ENCODE data around the gene CYP27C1.
"Not testable (repeated sequence)": the region's sequence is repeated elsewhere in the genome, so short reads cannot be mapped to it uniquely, and the experiment has no call there.

CYP27C1 gene

DNA sequence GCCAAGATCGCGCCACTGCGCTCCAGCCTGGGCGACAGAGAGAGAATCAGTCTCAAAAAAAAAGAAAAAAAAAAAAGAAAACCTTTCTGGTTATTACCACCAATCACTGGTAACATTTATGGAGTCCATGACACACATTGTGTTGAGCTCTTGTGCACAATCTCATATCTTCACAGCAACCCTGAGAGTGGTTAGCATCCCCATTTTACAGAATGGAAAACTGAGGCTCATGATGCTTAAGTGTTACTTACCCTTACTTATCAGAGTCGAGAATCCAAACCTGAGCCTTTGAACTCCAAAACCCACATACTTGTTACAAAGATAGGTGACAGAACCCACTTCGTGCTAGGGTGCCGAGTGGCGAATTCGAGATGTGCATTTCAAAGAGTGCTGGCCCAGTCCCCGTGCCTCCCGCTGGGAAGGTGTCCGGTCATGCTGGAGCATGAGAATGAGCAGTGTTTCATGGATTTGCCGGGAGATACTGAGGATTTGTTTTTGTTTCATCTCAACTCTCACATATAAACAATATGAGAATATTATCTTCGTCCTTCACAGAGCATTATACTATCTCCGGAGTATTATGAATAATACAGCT, 50.9 kb downstream of the CYP27C1 start:
- no peak for DNase-seq

GRCh38 chr2:127166231-127166860, 53.8 kb downstream of the CYP27C1 start:
- DNase-seq = no peak

- DNase-seq = no peak
Observed at GRCh38 chr2:127165539-127165935, 54.6 kb downstream of the CYP27C1 start.

DNA sequence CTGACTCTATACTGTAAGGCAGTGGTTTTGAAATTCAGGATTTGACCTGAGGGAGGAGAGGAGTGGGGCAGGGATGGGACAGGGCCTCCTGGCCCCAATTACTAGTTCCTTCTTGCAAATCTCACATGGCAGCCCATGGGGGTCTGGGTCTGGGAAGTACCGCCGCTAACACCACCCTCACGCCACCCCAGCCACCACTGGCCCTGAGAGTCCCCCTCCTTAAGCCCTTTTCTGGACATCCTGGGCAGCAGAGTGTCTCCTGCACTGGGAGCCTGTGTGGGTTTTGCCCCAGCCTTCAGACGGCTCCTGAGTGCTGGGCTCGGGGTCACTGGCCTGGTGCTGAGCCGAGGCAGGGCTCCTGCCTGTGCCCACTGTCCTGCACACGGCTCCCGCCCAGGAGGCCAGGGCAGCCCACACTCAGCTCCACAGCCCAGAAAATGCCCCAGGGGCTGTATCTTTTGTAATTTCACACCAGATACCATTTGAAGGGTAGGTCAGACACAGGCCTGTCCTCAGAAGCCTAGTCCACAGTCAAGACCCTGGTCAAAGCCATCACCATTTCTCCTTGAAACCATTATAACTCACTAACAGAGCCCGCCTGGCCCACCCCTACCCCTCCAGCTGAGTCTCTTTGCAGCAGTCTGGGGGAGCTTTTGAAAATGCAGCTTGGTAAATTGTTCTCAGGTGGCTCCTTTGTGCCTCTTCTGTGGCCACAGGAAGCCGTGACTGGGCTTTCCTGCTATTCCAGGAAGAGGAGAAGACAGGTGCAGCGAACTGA, 55.1 kb downstream of the CYP27C1 start:
- no peak for DNase-seq

DNA sequence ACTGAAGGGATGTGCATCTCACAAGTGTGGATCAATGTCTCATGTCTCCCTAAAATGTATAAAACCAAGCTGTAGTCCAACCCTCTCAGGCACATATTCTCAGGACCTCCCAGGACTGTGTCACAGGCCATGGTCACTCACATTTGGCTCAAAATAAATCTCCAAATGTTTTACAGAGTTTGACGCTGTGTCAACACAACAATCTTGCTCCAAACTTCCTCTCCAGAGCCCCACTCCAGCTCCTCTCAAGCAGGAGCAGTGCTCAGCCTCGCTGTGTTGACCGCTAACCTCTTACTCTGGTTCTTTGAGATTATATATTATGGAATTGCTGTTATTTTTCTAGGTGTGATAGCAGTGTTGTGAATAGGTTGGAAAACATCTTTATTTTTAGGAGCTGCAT, 56.2 kb downstream of the CYP27C1 start:
- DNase-seq = no peak

DNA sequence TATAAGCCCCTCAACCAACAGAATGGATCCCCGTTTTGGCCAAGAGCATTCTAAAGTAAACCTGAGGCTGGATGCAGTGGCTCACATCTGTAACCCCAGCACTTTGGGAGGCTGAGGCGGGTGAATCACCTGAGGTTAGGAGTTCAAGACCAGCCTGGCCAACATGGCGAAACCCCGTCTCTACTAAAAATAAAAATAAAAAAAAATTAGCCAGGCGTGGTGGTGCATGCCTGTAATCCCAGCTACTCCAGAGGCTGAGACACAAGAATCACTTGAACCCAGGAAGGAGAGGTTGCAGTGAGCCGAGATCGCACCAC, 57.1 kb downstream of the CYP27C1 start:
- not testable (repeated sequence) for DNase-seq

DNA sequence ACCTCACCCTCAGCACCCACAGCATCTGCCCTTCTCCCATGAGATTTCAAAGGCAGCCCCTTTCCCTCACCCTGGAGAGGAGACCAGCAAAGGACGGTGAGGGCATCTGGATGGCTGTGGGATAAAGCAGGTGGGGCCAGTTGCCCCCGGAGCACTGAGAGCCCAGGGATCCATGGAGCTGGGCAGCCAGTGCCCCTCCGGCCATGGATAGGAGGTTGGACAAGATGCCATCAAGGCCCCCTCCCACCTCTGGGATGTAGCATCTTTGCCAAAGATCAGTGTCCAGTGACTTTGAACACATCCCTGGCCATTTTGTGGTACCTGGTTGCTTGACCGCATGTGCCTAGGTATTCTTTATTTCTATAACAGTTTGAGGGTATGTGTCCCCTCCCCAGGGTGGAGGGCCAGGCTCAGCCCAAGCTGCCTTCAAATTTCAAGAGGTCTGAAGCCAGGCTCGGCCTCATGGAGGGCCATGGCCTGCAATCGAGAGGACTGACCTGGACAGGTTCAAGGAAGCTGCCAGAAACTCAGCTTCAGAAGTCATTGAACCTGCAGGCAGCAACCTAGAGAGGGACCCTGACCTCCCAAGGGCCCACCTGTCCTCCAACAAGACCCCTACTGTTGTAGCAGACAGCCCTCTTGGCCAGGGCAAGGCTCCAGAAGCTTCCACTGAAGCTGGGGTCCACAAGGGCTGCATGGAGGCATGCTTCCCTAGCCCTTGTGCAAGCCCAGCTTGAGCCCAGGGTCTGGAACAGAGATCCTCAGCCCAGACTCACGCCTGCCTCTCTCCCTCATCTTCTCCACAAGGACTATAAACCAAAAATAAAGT, 57.6 kb downstream of the CYP27C1 start:
- no peak for DNase-seq

- DNase-seq = no peak
Observed at GRCh38 chr2:127161176-127162136, 58.6 kb downstream of the CYP27C1 start.

GRCh38 chr2:127160676-127161075, 59.4 kb downstream of the CYP27C1 start:
- no peak for DNase-seq

- no peak for DNase-seq
Observed at GRCh38 chr2:127159543-127159942, 60.6 kb downstream of the CYP27C1 start.

- DNase-seq = no peak
Observed at GRCh38 chr2:127158614-127159290, 61.3 kb downstream of the CYP27C1 start.

- no peak for DNase-seq
Observed at GRCh38 chr2:127157651-127158485, 62.2 kb downstream of the CYP27C1 start.

DNA sequence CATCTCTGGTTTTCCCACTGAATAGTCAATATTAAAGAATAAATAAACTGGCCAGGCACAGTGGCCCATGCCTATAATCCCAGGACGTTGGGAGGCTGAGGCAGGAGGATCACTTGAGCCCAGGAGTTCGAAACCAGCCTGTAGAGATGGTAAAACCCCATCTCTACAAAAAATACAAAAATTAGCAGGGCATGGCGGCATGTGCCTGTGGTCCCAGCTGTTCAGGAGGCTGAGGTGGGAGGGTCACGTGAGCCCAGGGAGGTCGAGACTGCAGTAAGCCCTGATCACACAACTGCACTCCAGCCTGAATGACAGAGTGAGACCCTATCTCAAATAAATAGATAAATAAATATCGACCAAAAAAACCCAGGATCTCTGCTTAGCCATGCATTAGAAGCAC, 63.0 kb downstream of the CYP27C1 start:
- DNase-seq = no peak

GRCh38 chr2:127155947-127156346, 64.2 kb downstream of the CYP27C1 start:
- DNase-seq = no peak

DNA sequence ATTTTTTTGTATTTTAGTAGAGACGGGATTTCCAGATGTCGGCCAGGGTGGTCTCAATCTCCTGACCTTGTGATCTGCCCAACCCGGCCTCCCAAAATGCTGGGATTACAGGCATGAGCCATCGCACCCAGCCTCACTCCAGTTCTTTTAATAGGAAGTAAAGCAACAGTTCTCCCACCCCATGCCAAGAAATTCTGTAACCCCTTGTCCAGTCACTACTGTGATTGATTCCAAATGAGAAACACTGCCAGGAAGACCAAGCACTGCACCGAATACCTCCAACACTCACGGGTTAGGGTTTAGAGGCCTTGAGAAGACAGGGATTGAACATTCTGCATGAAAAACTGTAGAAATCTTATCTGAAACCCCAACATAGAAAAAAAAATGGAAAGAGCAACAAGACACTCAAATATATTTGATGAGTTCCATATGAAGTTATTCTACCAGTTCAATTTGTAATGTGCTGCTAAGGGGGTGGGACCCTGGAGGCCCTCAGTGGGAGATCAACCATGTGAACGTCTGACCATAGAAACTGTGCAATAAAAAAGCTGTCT, 65.0 kb downstream of the CYP27C1 start:
- no peak for DNase-seq

DNA sequence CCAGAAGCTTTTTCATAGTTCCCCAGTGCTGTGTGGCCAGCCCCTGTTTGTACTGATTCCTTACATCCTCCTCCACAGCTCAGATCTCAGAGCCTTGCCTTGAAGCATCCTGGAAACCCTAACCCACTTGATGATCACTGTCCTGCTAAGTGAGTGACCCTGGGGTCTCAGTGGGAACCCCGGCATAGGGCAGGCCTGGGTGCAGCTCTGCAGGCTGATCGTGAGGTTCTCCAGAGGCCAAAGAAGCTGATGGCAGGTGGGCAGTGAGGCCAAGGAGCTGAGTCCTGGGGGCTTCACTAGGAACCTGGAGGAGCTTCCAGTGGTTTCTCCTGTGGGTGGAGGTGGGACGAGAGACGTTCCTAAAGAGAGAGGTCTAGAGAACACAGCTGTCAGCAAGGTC, 65.7 kb downstream of the CYP27C1 start:
- DNase-seq = no peak

DNA sequence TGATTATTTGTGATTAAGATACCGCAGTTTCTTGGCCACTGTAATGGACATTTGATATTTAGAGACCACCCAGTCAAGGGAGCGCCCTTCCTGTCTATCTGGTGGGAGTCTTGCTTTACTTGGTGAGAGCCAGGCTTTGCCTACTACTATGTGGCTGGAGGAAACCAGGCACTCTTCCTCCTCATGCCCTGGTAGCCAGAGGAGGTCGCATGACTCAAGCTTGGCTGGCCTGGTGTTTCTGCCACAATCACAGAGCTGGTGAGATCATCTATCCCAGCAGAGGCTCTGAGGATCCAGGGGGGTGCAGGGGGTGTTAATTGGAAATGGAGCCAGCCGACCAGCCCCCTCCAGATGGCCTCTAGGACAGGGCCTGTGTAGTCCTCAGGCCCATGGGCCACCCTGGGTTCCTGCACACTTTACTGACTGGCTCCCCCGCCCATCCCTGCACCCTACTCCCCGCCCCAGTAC, 66.4 kb downstream of the CYP27C1 start:
- peak; percentile 76 for DNase-seq

DNA sequence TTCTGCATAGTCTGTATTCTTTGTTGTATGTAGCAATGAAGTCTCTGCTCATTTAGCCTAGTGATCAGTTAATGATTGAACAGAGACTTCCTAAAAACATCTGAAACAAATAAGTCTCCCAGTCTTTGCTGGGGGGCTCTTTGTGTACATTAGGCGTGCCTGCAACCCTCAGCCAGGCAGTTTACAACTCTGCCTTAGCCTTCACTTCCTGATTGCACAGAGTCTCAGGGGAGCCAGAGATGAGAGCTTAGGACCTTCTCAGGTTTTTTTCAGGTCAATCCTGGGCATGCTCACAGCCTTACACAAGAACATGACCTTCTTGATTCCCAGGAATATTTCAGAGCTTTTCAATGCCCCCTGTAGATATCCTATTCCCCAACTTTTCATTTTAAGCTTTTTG, 69.1 kb downstream of the CYP27C1 start:
- DNase-seq = no peak

DNA sequence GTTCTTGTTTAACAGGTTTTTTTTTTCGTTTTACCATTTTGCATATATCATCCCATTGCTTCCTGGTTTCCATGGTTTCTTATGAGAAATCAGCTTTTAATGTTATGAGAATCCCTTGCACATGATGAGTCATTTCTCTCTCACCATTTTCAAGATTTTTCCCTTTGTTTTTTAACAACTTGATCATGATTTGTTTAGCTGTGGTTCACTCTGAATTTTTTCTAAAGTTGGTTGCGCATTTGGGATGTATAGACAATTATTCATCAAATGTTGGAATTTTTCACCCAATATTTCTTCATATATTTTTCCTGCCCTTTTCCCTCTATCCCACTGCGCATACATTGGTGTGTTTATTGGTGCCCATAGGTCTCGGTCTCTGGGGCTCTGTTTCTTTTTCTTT, 70.7 kb downstream of the CYP27C1 start:
- DNase-seq = no peak

DNA sequence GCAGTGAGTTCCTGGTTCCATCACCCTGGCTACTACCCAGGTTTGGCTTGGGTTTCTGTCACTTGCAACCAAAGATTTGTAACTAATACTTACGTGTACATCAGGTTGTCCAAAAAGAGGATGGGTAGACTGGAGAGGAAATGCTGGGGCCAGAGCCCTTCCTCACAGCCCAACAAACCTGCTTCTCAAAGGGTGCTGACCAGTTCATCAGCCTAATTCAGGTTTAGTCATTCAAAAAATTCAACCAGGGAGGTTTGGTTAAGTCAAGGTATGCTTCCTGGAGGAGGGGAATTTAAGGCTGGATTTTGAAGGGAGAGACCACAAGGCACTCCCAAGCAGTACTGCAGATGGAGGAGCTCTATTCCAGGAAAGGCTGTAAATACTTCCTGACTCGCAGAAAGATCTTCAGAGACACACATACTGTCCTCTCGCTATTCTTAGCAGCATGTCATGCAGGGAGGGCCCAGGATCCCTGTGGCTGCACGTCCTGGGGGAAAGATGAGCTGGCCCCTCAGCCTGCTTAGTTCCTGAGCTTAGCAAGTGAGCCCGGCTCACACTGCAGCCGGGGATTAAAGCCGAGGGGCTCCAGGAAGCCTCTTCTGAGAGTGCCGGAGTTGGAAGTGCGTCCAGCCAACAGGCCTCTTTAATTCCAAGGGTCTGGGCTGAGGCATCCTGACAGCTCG, 73.1 kb downstream of the CYP27C1 start:
- no peak for DNase-seq

Data from midbrain (tissue), 1 donor.